ENCODE data around the gene SPESP1. TPM values are rescaled to one million over a fixed set of nuclear protein-coding genes. Genes with fewer than 3 reads are reported as not detected.
A peak's percentile ranks its signal among the peaks of the same experiment; 100 is the strongest.
"Not testable (repeated sequence)": the region's sequence is repeated elsewhere in the genome, so short reads cannot be mapped to it uniquely, and the experiment has no call there.

Gene SPESP1
- polyA plus RNA-seq, 1 donor from 2014 or later: not detected

DNA sequence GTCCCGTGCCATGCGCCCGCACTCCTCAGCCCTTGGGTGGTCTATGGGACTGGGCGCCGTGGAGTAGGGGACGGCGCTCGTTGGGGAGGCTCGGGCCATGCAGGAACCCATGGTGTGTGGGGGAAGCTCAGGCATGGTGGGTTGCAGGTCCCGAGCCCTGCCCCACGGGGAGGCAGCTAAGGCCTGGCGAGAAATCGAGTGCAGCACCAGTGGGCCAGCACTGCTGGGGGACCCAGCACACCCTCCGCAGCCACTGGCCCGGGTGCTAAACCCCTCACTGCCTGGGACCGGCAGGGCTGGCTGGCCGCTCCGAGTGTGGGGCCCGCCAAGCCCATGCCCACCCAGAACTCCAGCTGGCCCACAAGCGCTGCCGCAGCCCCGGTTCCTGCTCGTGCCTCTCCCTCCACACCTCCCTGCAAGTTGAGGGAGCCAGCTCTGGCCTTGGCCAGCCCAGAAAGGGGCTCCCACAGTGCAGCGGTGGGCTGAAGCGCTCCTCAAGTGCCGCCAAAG, 45.4 kb downstream of the SPESP1 start:
- H3K27ac ChIP-seq (ENCODE audit: low read length); H3K9ac ChIP-seq (ENCODE audit: low read length); H3K9me2 ChIP-seq (ENCODE audit: insufficient read depth, low read length); H3K27me3 ChIP-seq (ENCODE audit: insufficient read depth, low read depth, low read length); H3F3A ChIP-seq (ENCODE audit: insufficient read depth, low read length, poor library complexity, severe bottlenecking); H3K36me3 ChIP-seq (ENCODE audit: insufficient read depth, low read length); H2AFZ ChIP-seq (ENCODE audit: low read depth, low read length); H3K9me3 ChIP-seq (ENCODE audit: low read length); H3K4me2 ChIP-seq (ENCODE audit: low read length); H4K20me1 ChIP-seq (ENCODE audit: insufficient read depth); H3K79me2 ChIP-seq (replicated peaks; ENCODE audit: insufficient read depth, low read length); H3K4me3 ChIP-seq (ENCODE audit: low read length): not testable (repeated sequence)

DNA sequence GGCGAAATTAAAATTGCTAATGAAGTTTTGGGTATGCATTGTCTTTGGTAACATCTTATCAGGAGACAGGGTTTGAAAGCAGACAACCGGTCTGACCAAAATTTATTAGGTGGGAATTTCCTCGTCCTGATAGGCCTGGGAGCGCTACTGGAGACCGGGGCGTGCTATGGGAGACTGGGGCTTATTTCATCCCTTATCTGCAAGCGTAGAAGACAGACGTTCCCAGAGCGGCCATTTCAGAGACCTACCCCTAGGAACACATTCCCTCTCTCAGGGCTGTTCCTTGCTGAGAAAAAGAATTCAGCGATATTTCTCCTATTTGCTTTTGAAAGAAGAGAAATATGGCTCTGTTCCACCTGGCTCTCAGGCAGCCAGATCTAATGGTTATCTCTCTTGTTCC, 47.1 kb downstream of the SPESP1 start:
- H3K36me3 ChIP-seq (ENCODE audit: insufficient read depth, low read length); H3K4me3 ChIP-seq (ENCODE audit: low read length); H4K20me1 ChIP-seq (ENCODE audit: insufficient read depth); H3K9me2 ChIP-seq (ENCODE audit: insufficient read depth, low read length); H3K27me3 ChIP-seq (ENCODE audit: insufficient read depth, low read depth, low read length); H3K27ac ChIP-seq (ENCODE audit: low read length); H2AFZ ChIP-seq (ENCODE audit: low read depth, low read length); H3K9me3 ChIP-seq (ENCODE audit: low read length); H3K79me2 ChIP-seq (replicated peaks; ENCODE audit: insufficient read depth, low read length); H3K4me2 ChIP-seq (ENCODE audit: low read length); H3F3A ChIP-seq (ENCODE audit: insufficient read depth, low read length, poor library complexity, severe bottlenecking); H3K9ac ChIP-seq (ENCODE audit: low read length): not testable (repeated sequence)

DNA sequence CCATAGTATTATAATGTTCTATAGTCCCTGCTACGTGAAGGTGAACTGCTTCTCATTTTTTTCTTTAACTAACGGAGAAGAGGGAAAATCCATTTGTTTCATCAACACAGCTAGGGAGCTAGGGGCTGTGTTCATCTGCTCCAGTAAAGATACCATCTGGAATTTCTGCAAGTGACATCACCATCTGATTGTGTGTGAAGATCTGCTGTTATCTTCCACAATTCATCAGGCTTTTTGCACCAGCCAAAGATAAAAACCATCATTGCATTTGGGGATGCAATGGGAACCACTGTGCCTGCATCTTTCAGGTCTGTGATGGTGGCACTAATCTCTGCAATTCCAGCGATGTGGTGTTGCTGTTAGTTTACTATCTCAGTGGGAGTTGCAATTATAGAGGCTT, 48.7 kb downstream of the SPESP1 start:
- H3K27ac ChIP-seq (ENCODE audit: low read length): no peak overlapping the region
- no peak overlapping the region for H3K4me2 ChIP-seq (ENCODE audit: low read length)
- no peak overlapping the region for H3K4me3 ChIP-seq (ENCODE audit: low read length)
- no peak overlapping the region for H2AFZ ChIP-seq (ENCODE audit: low read depth, low read length)
- H3K79me2 ChIP-seq (replicated peaks; ENCODE audit: insufficient read depth, low read length): no peaks in the 10 kb centered on the region
- TF ChIP-seq POLR2AphosphoS5 (IDR thresholded peaks at IDR 0.05): peak; percentile 28
- no peak for TF ChIP-seq MXI1 (conservative IDR thresholded peaks at IDR 0.05; ENCODE audit: poor library complexity, severe bottlenecking)
- TF ChIP-seq EZH2 (IDR thresholded peaks at IDR 0.05; ENCODE audit: borderline replicate concordance, insufficient read depth, low read length, poor library complexity, severe bottlenecking): no peak
- no peak for TF ChIP-seq RAD21 (conservative IDR thresholded peaks at IDR 0.05)
- TF ChIP-seq SMC3 (conservative IDR thresholded peaks at IDR 0.05; ENCODE audit: poor library complexity): no peak
- no peaks in the 10 kb centered on the region for H3F3A ChIP-seq (ENCODE audit: insufficient read depth, low read length, poor library complexity, severe bottlenecking)
- no peaks in the 10 kb centered on the region for H3K9me3 ChIP-seq (ENCODE audit: low read length)
- H3K9ac ChIP-seq (ENCODE audit: low read length): no peak overlapping the region
- no peaks in the 10 kb centered on the region for H3K27me3 ChIP-seq (ENCODE audit: insufficient read depth, low read depth, low read length)
- H3K36me3 ChIP-seq (ENCODE audit: insufficient read depth, low read length): no peaks in the 10 kb centered on the region
- H3K9me2 ChIP-seq (ENCODE audit: insufficient read depth, low read length): no peaks in the 10 kb centered on the region
- no peaks in the 10 kb centered on the region for H4K20me1 ChIP-seq (ENCODE audit: insufficient read depth)

DNA sequence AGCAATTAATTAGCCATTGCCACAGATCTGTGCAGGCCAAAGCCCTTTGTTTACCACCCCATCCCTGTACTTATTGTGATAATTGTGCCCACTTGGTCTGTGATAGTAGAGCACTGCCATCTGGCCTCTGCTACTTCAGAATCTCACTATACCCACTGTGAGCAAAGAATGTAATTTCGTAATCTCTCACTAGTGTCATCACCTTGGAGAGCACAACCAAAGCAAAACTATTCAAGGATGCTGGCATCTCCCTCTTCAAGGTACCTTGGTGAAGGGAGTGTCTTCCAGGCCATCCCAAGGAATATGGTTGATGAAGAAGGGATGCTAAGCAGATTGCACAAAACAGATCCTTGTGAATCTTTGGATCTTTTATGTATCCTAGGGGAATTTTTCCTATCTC, 49.5 kb downstream of the SPESP1 start:
- TF ChIP-seq CTCF (IDR thresholded peaks at IDR 0.05; ENCODE audit: poor library complexity, severe bottlenecking) (no peak), REST (IDR thresholded peaks at IDR 0.05; ENCODE audit: borderline replicate concordance) (no peak), MXI1 (conservative IDR thresholded peaks at IDR 0.05; ENCODE audit: poor library complexity, severe bottlenecking) (no peak), TAF1 (IDR thresholded peaks at IDR 0.05; ENCODE audit: low read depth) (no peak), RAD21 (conservative IDR thresholded peaks at IDR 0.05) (no peak), POLR2AphosphoS5 (IDR thresholded peaks at IDR 0.05) (no peak), EZH2 (IDR thresholded peaks at IDR 0.05; ENCODE audit: borderline replicate concordance, insufficient read depth, low read length, poor library complexity, severe bottlenecking) (no peak), EP300 (conservative IDR thresholded peaks at IDR 0.05; ENCODE audit: poor library complexity, severe bottlenecking) (no peak), SMC3 (conservative IDR thresholded peaks at IDR 0.05; ENCODE audit: poor library complexity) (no peak)
- Histone ChIP-seq H3K79me2 (replicated peaks; ENCODE audit: insufficient read depth, low read length) (no peaks in the 10 kb centered on the region), H3K4me3 (ENCODE audit: low read length) (no peak overlapping the region), H3K9me3 (ENCODE audit: low read length) (no peaks in the 10 kb centered on the region), H3K9me2 (ENCODE audit: insufficient read depth, low read length) (no peaks in the 10 kb centered on the region), H3F3A (ENCODE audit: insufficient read depth, low read length, poor library complexity, severe bottlenecking) (no peaks in the 10 kb centered on the region), H3K9ac (ENCODE audit: low read length) (no peak overlapping the region), H3K36me3 (ENCODE audit: insufficient read depth, low read length) (no peaks in the 10 kb centered on the region), H2AFZ (ENCODE audit: low read depth, low read length) (no peak overlapping the region), H3K27ac (ENCODE audit: low read length) (no peak overlapping the region), H3K4me2 (ENCODE audit: low read length) (no peak overlapping the region), H3K27me3 (ENCODE audit: insufficient read depth, low read depth, low read length) (no peaks in the 10 kb centered on the region), H4K20me1 (ENCODE audit: insufficient read depth) (no peaks in the 10 kb centered on the region)

Data from neural cell (in vitro differentiated cells).